Stimulated activated CD4-positive, alpha-beta T cell treated with anti-CD3 and anti-CD28 coated beads, Interleukin-4, amount 100 ng/mL, for 4 hours (primary cell): ENCODE results near the gene PCMT1.
"Not testable (repeated sequence)": the region's sequence is repeated elsewhere in the genome, so short reads cannot be mapped to it uniquely, and the experiment has no call there.

ENCODE experiments used
- DNase-seq, 2 experiments: peaks; one replicate each; pipeline ENCODE4 v3.0.0-alpha.2; 2020

The PCMT1 gene

GRCh38 chr6:149823013-149823412 is 73.5 kb downstream of the PCMT1 start:
- no peak for DNase-seq

GRCh38 chr6:149825292-149825691 is 75.8 kb downstream of the PCMT1 start:
- DNase-seq, result no peak

DNA sequence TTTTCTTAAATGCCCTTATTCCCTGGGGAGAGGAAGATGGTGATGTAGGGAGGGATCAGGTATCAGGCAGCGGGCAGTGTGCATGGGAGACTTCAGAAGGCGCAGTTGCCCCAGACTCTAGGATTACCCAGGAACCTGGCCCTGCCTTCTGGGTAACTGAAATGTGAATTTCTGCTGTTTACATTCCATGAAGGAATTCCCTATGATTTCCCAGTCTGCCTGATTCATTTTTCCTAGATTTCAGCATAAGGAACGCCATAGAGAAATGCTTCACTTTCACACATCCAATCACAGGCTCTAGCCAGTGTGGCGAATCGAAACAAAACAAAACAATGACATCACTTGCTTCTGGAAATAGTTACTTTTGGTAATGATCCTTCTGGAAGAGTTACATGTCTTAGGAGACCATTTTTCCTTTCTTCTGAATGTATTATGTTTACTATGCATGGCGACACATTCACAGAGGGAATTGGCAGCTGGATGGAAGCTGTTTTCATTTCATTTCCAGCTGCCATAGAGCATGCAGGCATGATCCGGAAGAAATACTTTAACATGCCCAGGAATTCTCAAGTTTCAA is 81.3 kb downstream of the PCMT1 start:
- DNase-seq, result no peak

DNA sequence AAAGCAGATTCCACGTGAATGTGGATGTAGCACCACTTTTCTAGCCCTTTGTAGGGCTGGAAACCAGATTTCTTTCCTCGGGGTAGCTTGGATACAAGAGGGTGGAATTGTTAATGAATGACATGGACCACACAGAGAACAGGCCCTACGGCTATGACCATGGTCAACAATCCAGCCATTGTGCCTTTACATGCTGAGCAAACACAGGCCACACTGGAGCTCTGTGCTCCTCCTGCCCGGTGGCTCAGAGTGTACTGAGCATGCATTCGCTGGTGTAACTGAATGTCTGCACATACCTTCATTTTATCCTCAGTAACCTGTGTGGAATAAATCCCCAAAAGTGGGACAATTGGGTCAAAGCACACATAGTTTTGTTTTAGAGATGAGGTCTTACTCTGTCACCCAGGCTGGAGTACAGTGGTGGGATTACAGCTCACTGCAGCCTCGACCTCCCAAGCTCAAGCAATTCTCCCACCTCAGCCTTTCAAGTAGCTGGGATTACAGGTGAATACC is 81.8 kb downstream of the PCMT1 start:
- no peak for DNase-seq

GRCh38 chr6:149833651-149834050 is 84.1 kb downstream of the PCMT1 start:
- no peak for DNase-seq

DNA sequence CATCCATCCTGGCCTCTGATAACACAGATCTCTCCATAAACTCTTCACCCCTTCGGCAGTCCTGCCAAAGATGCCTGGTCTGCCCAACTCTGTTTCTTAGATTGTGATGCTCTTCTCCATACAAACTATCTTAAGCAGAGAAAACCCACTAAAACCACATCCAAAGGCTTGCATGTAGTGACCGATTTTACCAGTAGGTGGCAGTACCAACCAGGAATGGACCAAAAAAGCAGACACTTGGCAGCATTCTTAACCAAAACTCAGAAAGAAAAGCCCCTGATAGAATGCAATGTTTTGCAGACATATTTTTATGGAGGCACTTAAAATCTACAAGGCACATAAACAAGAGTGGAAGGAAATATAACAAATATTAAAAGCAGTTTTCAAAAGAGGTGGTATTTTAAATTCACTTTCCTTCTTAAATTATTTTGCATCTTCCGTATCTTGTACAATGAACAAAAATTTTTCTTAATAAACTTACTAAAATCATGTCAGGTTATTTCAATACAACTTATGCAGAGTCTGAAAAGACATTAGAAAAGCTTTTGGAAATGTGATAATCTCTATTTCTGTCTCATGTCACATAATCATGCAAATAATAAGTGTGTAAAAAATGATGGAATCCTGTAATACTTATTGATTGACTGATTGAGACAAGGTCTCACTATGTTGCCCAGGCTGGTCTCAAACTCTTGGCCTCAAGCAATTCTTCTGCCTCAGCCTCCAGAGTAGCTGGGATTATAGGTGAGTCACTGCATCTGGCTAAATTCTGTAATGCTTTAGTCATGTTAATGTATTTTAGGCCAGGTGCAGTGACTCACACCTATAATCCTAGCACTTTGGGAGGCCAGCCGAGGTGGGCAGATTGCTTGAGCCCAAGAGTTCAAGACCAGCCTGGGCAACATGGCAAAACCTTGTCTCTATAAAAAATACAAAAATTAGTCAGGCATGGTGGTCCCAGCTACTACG is 85.3 kb downstream of the PCMT1 start:
- DNase-seq, result peak; percentile 53 to 55

- peak; percentile 18 to 31 for DNase-seq
Observed at GRCh38 chr6:149840345-149841075, 91.0 kb downstream of the PCMT1 start.

- DNase-seq, result no peak
Observed at GRCh38 chr6:149842331-149842730, 92.8 kb downstream of the PCMT1 start.

DNA sequence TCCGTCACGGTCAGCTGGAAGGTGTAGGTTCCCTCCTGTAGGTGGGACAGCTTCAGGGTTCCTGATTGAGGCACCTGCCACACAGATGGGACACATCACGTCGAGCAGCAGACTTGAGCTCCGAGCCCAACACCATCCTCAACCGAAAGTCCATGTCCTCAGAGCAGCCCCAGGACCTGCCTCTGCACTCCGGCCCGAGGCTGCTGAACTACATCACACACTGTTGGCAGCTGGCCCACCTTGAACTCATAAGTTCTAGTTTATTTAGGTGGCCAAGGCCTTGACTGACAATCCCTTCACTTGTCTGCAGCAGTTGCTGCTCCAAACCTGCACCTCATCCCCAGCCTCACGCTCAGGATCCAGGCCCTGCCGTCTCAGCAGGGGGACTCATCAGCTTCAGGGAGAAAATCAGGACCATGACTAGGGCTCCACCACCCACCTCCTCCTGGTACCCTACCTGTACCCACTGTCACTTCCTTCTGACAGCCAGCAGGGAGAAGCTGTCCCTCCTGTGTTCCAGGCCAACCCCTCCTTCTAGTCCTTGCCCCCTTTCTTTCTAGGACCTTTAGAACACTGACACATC is 93.6 kb downstream of the PCMT1 start:
- DNase-seq, result no peak

DNA sequence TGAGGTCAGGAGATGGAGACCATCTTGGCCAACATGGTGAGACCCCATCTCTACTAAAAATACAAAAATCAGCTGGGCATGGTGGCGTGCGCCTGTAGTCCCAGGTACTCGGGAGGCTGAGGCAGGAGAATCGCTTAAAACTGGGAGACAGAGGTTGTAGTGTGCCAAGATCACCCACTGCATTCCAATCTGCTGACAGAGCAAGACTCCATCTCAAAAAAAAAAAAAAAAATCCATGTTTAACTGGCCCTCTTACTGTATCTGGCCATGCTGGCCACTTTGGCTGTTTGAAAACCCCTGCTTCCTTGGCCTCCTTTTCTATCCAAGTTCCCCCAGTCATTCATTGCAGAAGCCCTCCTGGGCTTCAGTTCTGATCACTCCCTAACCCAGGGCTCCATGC is 94.5 kb downstream of the PCMT1 start:
- DNase-seq, result not testable (repeated sequence)

- DNase-seq, result no peak
Observed at GRCh38 chr6:149844480-149844879, 94.9 kb downstream of the PCMT1 start.

DNA sequence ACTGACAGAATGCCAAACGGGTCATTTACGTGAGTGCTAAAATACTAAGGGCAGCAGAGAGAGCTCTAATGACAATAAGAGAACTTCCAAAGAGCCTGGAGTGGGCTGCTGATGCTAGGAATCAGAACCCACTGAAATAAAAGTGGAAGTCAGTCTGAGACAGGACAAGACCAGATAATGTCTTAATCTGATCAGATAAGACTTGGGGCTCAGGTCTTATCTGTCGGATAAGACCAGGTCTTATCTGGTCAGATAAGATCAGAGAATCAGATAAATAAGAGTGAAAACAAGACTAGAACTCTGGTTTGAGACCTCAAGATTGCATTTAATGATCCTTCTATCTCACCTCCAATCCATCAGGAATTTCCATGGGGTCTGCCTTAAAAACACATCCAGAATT is 96.0 kb downstream of the PCMT1 start:
- DNase-seq, result no peak

DNA sequence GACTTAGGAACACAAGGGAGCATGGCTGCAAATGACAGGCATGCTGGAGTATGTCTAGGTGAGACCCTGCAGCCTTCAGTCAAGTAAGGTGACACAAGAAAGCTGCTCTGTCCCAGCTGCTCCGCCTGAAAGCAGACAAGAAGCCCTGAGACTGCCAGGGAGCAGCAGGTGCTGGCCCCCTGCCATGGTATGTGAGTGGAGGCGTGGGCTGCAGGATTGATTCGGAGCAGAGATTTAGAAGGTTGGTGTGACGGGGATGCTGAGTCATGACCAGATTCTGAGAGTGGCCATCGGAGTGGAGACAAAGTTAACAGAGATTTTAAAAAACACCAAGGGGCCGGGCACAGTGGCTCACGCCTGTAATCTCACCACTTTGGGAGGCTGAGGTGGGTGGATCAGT is 96.8 kb downstream of the PCMT1 start:
- no peak for DNase-seq

DNA sequence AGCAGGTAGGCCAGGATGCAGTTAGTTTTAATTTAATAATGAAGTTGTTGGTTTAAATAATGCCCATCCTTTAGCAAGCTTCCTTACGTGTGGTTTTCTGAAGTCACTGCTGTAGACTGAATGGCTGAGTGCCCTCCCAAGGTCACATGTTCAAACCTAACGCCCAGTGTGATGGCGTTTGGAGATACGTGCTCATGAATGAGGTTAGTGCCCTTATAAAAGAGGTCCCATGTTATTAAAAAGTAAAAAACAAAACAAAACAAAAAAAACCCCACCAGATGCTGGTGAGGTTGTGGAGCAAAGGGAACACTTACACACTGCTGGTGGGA is 98.4 kb downstream of the PCMT1 start:
- DNase-seq, result no peak

GRCh38 chr6:149848343-149848742 is 98.8 kb downstream of the PCMT1 start:
- DNase-seq, result not testable (repeated sequence)

GRCh38 chr6:149851461-149852110 is 102.0 kb downstream of the PCMT1 start:
- DNase-seq, result no peak

DNA sequence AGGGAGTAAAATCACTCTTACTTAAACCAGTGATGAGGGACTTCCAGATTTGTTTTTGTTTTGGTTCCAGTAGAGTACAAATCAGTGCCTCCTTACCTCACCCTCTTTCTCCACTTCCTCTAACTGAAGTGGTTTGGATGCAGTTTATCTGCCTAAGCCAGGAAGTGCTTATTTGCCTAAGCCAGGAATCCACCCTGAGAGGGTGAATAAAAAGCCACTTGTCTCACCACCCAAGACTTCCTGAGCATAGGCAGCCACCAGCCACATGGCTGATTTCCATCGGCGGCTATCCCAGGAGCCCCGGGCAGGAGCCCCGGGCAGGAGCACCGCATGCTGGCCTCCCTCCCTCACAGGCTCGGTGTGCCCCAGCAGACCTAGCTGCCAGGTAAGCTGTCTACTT is 102.6 kb downstream of the PCMT1 start:
- no peak for DNase-seq

- DNase-seq, result no peak
Observed at GRCh38 chr6:149852881-149853280, 103.3 kb downstream of the PCMT1 start.

GRCh38 chr6:149854017-149854416 is 104.5 kb downstream of the PCMT1 start:
- DNase-seq, result not testable (repeated sequence)

DNA sequence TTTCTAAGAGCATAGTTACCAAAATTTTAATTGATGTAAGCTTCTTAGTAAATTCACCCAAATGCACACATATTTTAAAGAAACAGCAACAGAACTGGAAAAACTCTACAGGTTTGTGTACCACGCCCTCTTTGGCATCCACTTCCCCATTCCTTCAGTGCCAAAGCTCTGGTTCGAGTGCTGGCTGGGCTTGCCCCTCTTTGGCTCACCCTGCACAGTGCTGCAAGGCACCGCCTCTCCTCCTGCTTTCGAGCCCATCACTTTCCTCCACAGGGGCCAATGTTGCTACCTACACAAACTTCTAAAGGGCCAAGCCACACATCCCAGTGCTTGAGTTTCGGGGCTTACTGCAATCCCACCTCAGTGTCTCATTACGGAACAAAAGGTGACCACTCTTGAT is 105.0 kb downstream of the PCMT1 start:
- DNase-seq, result no peak

GRCh38 chr6:149855040-149855654 is 105.6 kb downstream of the PCMT1 start:
- DNase-seq, result no peak

DNA sequence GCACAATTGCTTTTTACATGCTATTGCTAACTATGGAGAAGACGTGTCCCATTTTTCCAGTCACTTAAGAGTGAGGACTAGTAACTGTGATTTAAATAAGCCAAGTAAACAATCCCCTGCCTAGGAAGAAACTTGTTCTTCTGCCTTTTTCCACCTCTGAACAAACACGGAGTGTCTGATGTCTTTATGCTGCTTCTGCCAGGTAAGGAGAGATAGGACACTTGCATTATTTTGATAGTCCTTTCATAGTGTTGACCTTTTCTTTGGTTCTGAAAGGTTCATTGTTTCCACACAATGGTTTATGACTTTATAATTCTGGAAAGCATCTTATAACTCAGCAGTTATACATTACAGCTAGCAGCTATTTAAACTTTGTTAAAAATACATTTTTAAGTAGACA is 106.2 kb downstream of the PCMT1 start:
- DNase-seq, result no peak
